HepG2 (cell line): Measurements from ENCODE around the gene SSH3. TPM values are rescaled to one million over a fixed set of nuclear protein-coding genes. Genes with fewer than 3 reads are reported as not detected.

ENCODE experiments used
- CBX5 ChIP-seq: sonication (generic); formaldehyde crosslinking; IDR thresholded peaks from 2 replicates; pipeline ENCODE4 v1.4.0; 2020; ENCODE audit warnings: missing genetic modification reagents, borderline replicate concordance
- FOXP4 ChIP-seq: sonication (generic); formaldehyde crosslinking; IDR thresholded peaks from 2 replicates; pipeline ENCODE4 v1.4.0; 2020; ENCODE audit warnings: missing genetic modification reagents
- MTA1 ChIP-seq: sonication (generic); formaldehyde crosslinking; IDR thresholded peaks from 2 replicates; pipeline ENCODE4 v1.4.0; 2020; ENCODE audit warnings: missing genetic modification reagents, mild to moderate bottlenecking, borderline replicate concordance
- PAF1 ChIP-seq: IDR thresholded peaks from 2 replicates; pipeline ENCODE4 v1.6.1; 2016; ENCODE audit warnings: missing genetic modification reagents, missing compliant biosample characterization
- POGZ ChIP-seq: sonication (generic); formaldehyde crosslinking; IDR thresholded peaks from 2 replicates; pipeline ENCODE4 v1.4.0; 2020; ENCODE audit warnings: mild to moderate bottlenecking, missing genetic modification reagents
- REST ChIP-seq, 2 experiments: IDR thresholded peaks; 2 replicates each; pipeline ENCODE4 v1.6.1; 2011 to 2012; ENCODE audit warnings: low read length in 2 of 2, borderline replicate concordance in 1 of 2, low read depth in 1 of 2, mild to moderate bottlenecking in 1 of 2, moderate library complexity in 1 of 2
- TBP ChIP-seq: sonication (generic); formaldehyde crosslinking; IDR thresholded peaks from 2 replicates; pipeline ENCODE4 v1.5.0; 2020; ENCODE audit warnings: missing genetic modification reagents
- TSC22D2 ChIP-seq: sonication (generic); formaldehyde crosslinking; IDR thresholded peaks from 2 replicates; pipeline ENCODE4 v1.5.1; 2020; ENCODE audit warnings: missing genetic modification reagents, mild to moderate bottlenecking, borderline replicate concordance
- ZHX1 ChIP-seq: sonication (generic); formaldehyde crosslinking; IDR thresholded peaks from 2 replicates; pipeline ENCODE4 v1.8.1; 2022; ENCODE audit warnings: low read depth, mild to moderate bottlenecking, missing genetic modification reagents
- ZKSCAN1 ChIP-seq: fragments of 150-350 bp; IDR thresholded peaks from 2 replicates; pipeline ENCODE4 v1.6.1; 2014; ENCODE audit warnings: low read length
- ZNF124 ChIP-seq: sonication (generic); formaldehyde crosslinking; IDR thresholded peaks from 2 replicates; pipeline ENCODE4 v1.4.0; 2020; ENCODE audit warnings: missing genetic modification reagents
- ZNF274 ChIP-seq: sonication (generic); formaldehyde crosslinking; IDR thresholded peaks from 2 replicates; pipeline ENCODE4 v1.5.1; 2020; ENCODE audit warnings: mild to moderate bottlenecking, missing genetic modification reagents
- ZNF362 ChIP-seq: sonication (generic); formaldehyde crosslinking; IDR thresholded peaks from 2 replicates; pipeline ENCODE4 v1.4.0; 2020; ENCODE audit warnings: missing genetic modification reagents, mild to moderate bottlenecking, borderline replicate concordance
- ZNF569 ChIP-seq: sonication (generic); formaldehyde crosslinking; IDR thresholded peaks from 2 replicates; pipeline ENCODE4 v1.5.0; 2020; ENCODE audit warnings: mild to moderate bottlenecking, missing genetic modification reagents, moderate library complexity, borderline replicate concordance
- ZNF589 ChIP-seq: sonication (generic); formaldehyde crosslinking; conservative IDR thresholded peaks from 2 replicates; pipeline ENCODE4 v1.8.0; 2022; ENCODE audit warnings: mild to moderate bottlenecking, moderate library complexity, missing genetic modification reagents
- ZNF75D ChIP-seq: sonication (generic); formaldehyde crosslinking; IDR thresholded peaks from 2 replicates; pipeline ENCODE4 v1.8.1; 2023; ENCODE audit warnings: missing genetic modification reagents, mild to moderate bottlenecking, borderline replicate concordance
- ZSCAN22 ChIP-seq: sonication (generic); formaldehyde crosslinking; IDR thresholded peaks from 2 replicates; pipeline ENCODE4 v1.4.0; 2020; ENCODE audit warnings: mild to moderate bottlenecking, missing genetic modification reagents
- polyA plus RNA-seq, 8 experiments: library from polyadenylated mRNA; depleted of rRNA in 3 of 8; stranded (reverse) in 7 of 8; unstranded in 1 of 8; fragments of >200 nt; fragmentation: Illumina TruSeq in 4 of 8; extraction: Trizol in 4 of 8; gene quantifications; 2 replicates each; pipeline versions ENCODE4 v1.2.1 to v1.2.3, GENCODE V29; 2011 to 2016; ENCODE audit warnings: low read depth in 4 of 8, missing spikeins in 1 of 8, mixed read lengths in 1 of 8; ENCODE audit not compliant: insufficient read depth in 1 of 8
- total RNA-seq, 5 experiments: library from RNA; depleted of rRNA; stranded (reverse); fragments of >200 nt; fragmentation: Illumina TruSeq; extraction: Trizol; gene quantifications; 2 replicates each; pipeline ENCODE4 v1.2.3, GENCODE V29; 2016; ENCODE audit warnings: low read depth in 1 of 5

The SSH3 gene
- total and polyA plus RNA-seq, 2 of the 13 experiments (the other 11 are each of a cell fraction or from before 2014, with no cell fraction given), result 12.4 to 18.8 TPM

GRCh38 chr11:67317205-67317887 lies 14.0 kb downstream of the SSH3 start (continued):
- TF ChIP-seq REST (IDR thresholded peaks at IDR 0.05; ENCODE audit: borderline replicate concordance in 1 of 2, low read depth in 1 of 2, low read length in 2 of 2) (no peak), ZNF362 (CRISPR knock-in tag) (no peak), ZNF75D (no peak), FOXP4 (CRISPR knock-in tag) (peak; percentile 32; the same call in 1 of the 2 replicates), ZNF569 (no peak), TSC22D2 (CRISPR knock-in tag) (peak; percentile 50; the same call in 1 of the 2 replicates), CBX5 (CRISPR knock-in tag) (peak; percentile 68; the same call in 1 of the 2 replicates), ZHX1 (peak; percentile 58; the same call in 1 of the 2 replicates), ZKSCAN1 (no peak), ZNF124 (0 out of 2 replicates have a peak, but pooled peaks have one; percentile 59), ZSCAN22 (CRISPR knock-in tag) (no peak), MTA1 (CRISPR knock-in tag) (no peak; the same call in 1 of the 2 replicates), PAF1 (CRISPR knock-in tag) (no peak), ZNF274 (CRISPR knock-in tag) (no peak; the same call in 1 of the 2 replicates), ZNF589 (CRISPR knock-in tag) (no peak), TBP (CRISPR knock-in tag) (0 out of 2 replicates have a peak, but pooled peaks have one; percentile 39), POGZ (peak; percentile 76)
